LoVo (cell line): ENCODE results near the gene ANKRD55.
A peak's percentile ranks its signal among the peaks of the same experiment; 100 is the strongest.
"Not testable (repeated sequence)": the region's sequence is repeated elsewhere in the genome, so short reads cannot be mapped to it uniquely, and the experiment has no call there.

Source experiments
- DNase-seq: peaks from one replicate; pipeline ENCODE4 v3.0.0-alpha.2; 2016; ENCODE audit warnings: low spot score

ANKRD55 gene

DNA sequence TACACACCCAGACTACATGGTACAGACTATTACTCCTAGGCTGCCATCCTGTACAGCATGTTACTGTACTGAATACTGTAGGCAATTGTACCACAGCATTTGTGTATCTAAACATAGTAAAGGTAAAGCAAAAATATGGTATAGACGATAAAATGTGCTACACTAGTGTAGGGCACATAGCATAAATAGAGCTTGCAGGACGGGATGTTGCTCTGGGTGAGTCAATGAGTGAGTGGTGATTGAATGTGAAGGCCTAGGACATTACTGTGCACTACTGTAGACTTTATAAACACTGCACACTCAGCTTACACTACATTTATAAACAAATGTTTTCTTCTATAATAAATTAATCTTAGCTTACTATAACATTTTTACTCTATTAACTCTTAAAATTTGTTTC lies 25.6 kb downstream of the ANKRD55 start:
- DNase-seq = no peak

- no peak for DNase-seq
These were observed 26.8 kb downstream of the ANKRD55 start for GRCh38 chr5:56206126-56206910.

DNA sequence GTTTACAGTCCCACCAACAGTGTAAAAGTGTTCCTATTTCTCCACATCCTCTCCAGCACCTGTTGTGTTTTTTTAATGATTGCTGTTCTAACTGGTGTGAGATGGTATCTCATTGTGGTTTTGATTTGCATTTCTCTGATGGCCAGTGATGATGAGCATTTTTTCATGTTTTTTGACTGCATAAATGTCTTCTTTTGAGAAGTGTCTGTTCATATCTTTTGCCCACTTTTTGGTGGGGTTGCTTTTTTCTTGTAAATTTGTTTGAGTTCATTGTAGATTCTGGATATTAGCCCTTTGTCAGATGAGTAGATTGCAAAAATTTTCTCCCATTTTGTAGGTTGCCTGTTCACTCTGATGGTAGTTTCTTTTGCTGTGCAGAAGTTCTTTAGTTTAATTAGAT lies 29.2 kb downstream of the ANKRD55 start:
- not testable (repeated sequence) for DNase-seq

DNA sequence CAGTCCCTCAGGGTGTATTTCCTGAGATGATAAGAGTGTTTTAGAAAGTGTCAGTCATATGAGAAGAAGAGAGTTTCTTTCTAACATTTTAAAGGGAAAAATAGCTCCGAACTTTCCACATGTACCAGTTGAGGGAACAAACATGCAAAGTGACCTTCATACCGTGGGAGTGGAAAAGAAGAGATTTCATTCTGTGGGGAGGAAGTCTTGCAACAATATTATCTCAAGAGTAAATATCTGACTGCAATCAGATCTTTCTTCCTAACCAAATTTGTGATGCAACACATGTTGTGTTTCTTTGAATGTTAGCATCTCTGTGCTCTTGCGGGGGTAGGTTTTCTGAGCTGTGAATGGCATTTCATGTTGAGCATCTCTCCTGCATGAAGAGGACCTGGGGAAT lies 30.6 kb downstream of the ANKRD55 start:
- no peak for DNase-seq

DNA sequence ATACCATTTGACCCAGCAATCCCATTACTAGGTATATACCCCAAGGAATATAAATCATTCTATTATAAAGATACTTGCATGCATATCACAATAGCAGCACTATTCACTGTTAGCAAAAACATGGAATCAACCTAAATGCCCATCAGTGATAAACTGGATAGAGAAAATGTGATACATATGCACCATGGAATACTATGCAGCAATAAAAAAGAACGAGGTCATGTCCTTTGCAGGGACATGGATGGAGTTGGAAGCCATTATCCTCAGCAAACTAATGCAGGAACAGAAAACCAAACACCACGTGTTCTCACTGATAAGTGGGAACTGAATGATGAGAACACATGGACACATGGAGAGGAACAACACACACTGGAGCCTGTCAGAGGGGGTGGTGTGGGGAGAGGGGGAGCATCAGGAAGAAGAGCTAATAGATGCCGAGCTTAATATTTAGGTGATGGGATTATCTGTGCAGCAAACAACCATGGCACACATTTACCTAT lies 31.3 kb downstream of the ANKRD55 start:
- DNase-seq = not testable (repeated sequence)

DNA sequence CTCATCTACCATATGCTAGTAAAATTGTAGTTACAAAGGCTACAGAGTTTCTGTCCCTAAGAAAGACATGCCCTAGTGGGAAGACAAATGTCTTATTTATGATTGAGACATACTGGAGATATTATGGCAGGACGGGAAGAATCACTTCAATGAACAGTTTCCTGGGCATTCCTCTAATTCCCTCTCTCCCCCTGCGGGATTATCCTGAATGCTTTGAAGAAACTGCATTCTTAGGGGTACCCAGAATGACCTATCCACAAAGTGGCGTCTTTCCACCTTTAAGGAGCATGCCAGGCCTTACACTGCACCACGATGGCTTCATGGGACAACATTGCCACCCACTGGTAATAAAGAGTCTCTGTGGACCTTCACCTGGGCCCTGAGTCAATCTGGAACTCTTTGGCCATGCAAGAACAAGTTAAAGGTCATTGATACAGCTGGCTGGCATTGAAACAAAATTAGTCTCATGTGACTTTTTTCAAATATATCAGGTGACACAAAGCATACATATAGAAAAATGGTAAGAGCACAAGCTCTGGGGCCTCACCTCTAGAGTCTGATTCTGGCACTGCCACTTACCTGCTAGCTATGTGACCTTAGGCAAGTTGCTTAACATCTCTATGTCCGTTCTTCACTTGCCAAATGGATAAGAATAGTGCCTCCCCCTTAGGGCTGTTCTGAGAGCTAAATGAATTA lies 32.0 kb downstream of the ANKRD55 start:
- peak; percentile 57 for DNase-seq

GRCh38 chr5:56195016-56195415 lies 38.1 kb downstream of the ANKRD55 start:
- no peak for DNase-seq

- no peak for DNase-seq
These were observed 40.9 kb downstream of the ANKRD55 start for GRCh38 chr5:56192246-56192645.

- no peak for DNase-seq
These were observed 41.5 kb downstream of the ANKRD55 start for GRCh38 chr5:56191656-56192055.

GRCh38 chr5:56190497-56190896 lies 42.6 kb downstream of the ANKRD55 start:
- no peak for DNase-seq

DNA sequence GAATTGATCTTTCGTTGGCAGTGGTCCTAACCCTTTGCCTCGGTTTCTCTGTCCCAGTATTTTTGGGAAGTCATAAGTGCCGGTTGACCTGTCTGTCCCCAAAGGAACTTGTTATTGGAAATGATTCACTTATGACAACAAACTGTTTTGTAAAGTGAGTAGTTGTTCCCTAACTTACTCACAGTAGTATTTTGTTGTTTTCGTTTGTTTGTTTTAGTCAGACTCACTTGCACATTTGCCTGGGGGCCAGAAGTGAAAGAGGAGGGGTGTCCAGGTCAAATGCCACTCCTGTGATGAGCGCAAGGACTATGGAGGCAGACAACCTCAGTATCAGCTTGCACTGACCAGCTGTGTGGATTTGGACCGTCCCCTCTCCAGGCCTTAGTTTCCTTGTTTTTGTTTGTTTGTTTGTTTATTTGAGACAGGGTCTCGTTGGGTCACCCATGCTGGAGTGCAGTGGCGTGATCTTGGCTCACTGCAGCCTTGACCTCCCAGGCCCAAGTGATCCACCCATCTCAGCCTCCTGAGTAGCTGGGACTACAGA lies 47.3 kb downstream of the ANKRD55 start:
- no peak for DNase-seq

DNA sequence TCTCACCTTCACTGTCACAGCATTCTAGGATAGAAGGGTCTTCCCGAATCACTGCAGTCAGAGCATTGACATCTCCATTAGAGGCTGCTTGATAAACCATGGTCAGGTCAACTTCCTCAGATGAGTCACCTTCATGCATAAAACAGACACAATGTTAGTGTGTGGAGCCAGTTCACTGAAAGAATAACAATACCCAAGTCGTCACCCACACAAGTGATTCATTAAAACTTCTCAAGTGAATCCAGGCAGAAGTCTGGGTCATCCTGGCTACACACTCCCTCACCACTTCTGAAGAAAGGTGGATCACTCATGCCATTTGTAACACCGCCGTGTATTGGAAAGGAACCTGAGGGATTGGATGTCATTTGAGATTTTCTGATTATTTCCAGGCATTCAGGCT lies 49.6 kb downstream of the ANKRD55 start:
- peak; percentile 10 for DNase-seq

GRCh38 chr5:56179442-56179841 lies 53.7 kb downstream of the ANKRD55 start:
- DNase-seq = no peak

GRCh38 chr5:56178823-56179222 lies 54.3 kb downstream of the ANKRD55 start:
- no peak for DNase-seq

GRCh38 chr5:56176871-56177533 lies 56.1 kb downstream of the ANKRD55 start:
- DNase-seq = no peak

GRCh38 chr5:56176155-56176798 lies 56.9 kb downstream of the ANKRD55 start:
- DNase-seq = no peak

DNA sequence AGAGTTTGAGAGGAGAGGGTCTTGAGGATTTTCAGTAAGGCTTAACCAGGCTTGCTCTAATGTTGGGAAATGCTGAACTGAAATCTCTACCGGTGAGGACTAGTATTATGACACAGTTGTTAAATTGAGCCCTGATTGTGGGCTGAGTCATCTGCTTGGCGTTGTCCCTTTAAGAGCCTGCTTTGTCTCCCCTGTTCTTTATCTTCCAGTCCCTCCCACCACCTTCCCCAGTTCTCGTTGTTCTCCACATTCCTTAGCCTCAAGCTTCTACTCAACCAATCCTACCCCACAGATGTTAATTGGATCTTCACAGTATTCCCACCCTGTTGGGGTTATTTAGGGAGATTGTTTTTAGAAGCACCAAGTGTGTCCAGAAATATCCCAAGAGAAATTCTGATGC lies 57.6 kb downstream of the ANKRD55 start:
- peak; percentile 13 for DNase-seq

GRCh38 chr5:56175021-56175420 lies 58.1 kb downstream of the ANKRD55 start:
- DNase-seq = no peak

DNA sequence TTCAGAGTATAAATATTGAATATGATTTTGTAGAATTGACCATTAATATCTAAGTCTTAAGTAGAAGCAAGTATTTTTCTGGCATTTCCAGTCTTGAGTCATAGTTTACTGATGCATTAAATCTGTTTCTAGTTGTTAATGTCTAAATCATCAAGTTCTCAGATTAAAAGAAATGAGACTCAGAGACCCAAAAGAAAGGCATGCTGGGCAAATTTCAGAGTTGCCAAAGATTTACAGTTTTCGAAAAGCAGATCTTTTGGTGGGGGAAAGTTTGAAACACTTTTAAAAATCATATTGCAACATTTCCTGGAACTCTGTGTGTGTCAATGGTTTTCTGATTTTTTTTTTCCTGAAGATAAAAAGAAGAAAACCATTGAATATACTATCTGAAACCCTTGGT lies 60.9 kb downstream of the ANKRD55 start:
- DNase-seq = no peak

GRCh38 chr5:56170557-56170956 lies 62.6 kb downstream of the ANKRD55 start:
- no peak for DNase-seq

GRCh38 chr5:56169949-56170348 lies 63.2 kb downstream of the ANKRD55 start:
- no peak for DNase-seq

DNA sequence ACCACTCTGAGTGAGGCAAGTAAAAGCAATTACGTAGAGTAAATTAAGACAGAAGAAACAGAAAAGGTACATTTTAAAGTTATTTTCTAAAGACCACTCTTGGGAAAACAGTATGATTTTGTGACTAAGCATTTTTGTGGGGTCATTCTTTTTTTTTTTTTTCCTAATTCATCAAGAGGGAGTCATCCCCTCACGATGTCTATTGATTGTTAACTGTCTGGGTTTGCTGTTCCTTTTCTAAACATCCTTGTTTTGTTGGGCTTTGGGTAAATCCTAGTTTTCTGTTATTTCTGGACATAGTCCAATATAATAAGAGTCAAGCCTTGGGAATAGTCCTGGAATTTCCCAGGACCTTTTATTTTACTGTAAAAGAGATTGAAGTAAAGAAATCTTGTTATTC lies 63.8 kb downstream of the ANKRD55 start:
- no peak for DNase-seq
